Neural progenitor cell (in vitro differentiated cells): ENCODE results near the gene TLL1.

Experiments
- CTCF ChIP-seq: fragments of 200-600 bp; sonication (generic); IDR thresholded peaks from 2 replicates; pipeline ENCODE4 v1.5.1; 2017; ENCODE audit warnings: antibody characterized with exemption, mild to moderate bottlenecking
- EZH2 ChIP-seq: fragments of 200-600 bp; sonication (generic); IDR thresholded peaks from 2 replicates; pipeline ENCODE4 v1.6.1; 2017; ENCODE audit warnings: antibody characterized with exemption, mild to moderate bottlenecking, moderate library complexity

GRCh38 chr4:166003811-166004210 is 130.8 kb downstream of the TLL1 start:
- TF ChIP-seq CTCF (no peak), EZH2 (no peak)
